Activated naive CD4-positive, alpha-beta T cell treated with anti-CD3 and anti-CD28 coated beads for 36 hours (primary cell): ENCODE data around the gene CRY1. TPM values are rescaled to one million over a fixed set of nuclear protein-coding genes. Genes with fewer than 3 reads are reported as not detected.
"Not testable (repeated sequence)": the region's sequence is repeated elsewhere in the genome, so short reads cannot be mapped to it uniquely, and the experiment has no call there.

ENCODE experiments used
- CTCF ChIA-PET: fragments of 350-600 bp; sonication (Branson Sonifier 250); formaldehyde crosslinking; loops from one replicate; lab custom pipeline; 2021; ENCODE audit warnings: antibody characterized with exemption; lab: Charles Lee
- DNase-seq: peaks from one replicate; pipeline ENCODE4 v3.0.0-alpha.2; 2020
- H3K27ac Mint-ChIP-seq: one replicate; pipeline ENCODE4 v1.8.0; 2021; ENCODE audit warnings: mild to moderate bottlenecking, mixed read lengths
- H3K27me3 Mint-ChIP-seq: one replicate; pipeline ENCODE4 v1.8.0; 2021; ENCODE audit warnings: low read depth, mixed read lengths
- H3K36me3 Mint-ChIP-seq: one replicate; pipeline ENCODE4 v1.8.0; 2021; ENCODE audit warnings: low read depth, mixed read lengths
- H3K4me1 Mint-ChIP-seq: one replicate; pipeline ENCODE4 v1.8.0; 2021; ENCODE audit warnings: low read depth, mixed read lengths
- H3K4me3 Mint-ChIP-seq: one replicate; pipeline ENCODE4 v1.8.0; 2021; ENCODE audit warnings: mild to moderate bottlenecking, moderate library complexity, mixed read lengths
- H3K9me3 Mint-ChIP-seq: one replicate; pipeline ENCODE4 v1.8.0; 2021; ENCODE audit warnings: mixed read lengths
- intact Hi-C: fragments of 100-400 bp; cut with micrococcal nuclease; formaldehyde crosslinking; loops from one replicate; pipeline ENCODE4 v1.15.1; 2023
- total RNA-seq, 2 experiments: library from RNA; stranded (reverse); gene quantifications; one replicate each; pipeline ENCODE4 v1.2.3, GENCODE V29; 2021

Gene CRY1
- total RNA-seq, 2 experiments from 2014 or later, result 15.2 to 17.5 TPM

- DNase-seq, CTCF ChIA-PET, H3K27ac Mint-ChIP-seq, H3K9me3 Mint-ChIP-seq, H3K27me3 Mint-ChIP-seq, H3K4me3 Mint-ChIP-seq, H3K36me3 Mint-ChIP-seq: not testable (repeated sequence)
- intact Hi-C loops, result loop anchor here (2.0 kb wide), 1 partner anchor 40 kb away; the partner anchor contains the start of gene MTERF2
- H3K4me1 Mint-ChIP-seq, result peaks cover 17% of the 10 kb centered on the region
Observed at GRCh38 chr12:107026356-107026755, 67.0 kb downstream of the CRY1 start.

- no peak overlapping the region for H3K4me3 Mint-ChIP-seq
- DNase-seq, result no peak
- intact Hi-C loops, result loop anchor here (2.0 kb wide), 1 partner anchor 39 kb away; the partner anchor contains the start of gene MTERF2
Observed at GRCh38 chr12:107025671-107026070, 67.7 kb downstream of the CRY1 start.

GRCh38 chr12:107019546-107019945, 73.8 kb downstream of the CRY1 start:
- no peaks in the 10 kb centered on the region for H3K27me3 Mint-ChIP-seq
- no peaks in the 10 kb centered on the region for H3K4me1 Mint-ChIP-seq
- no peak for DNase-seq
- CTCF ChIA-PET, result no interaction called here
- no peaks in the 10 kb centered on the region for H3K9me3 Mint-ChIP-seq
- intact Hi-C loops, result no loop called here
- no peak overlapping the region for H3K27ac Mint-ChIP-seq
- peaks cover 18% of the 10 kb centered on the region for H3K36me3 Mint-ChIP-seq
- H3K4me3 Mint-ChIP-seq, result no peak overlapping the region

More at GRCh38 chr12:107025671-107026070, 67.7 kb downstream of the CRY1 start:
- Mint-ChIP-seq H3K9me3 (no peaks in the 10 kb centered on the region), H3K36me3 (peaks cover 3% of the 10 kb centered on the region), H3K27me3 (no peaks in the 10 kb centered on the region), H3K27ac (no peak overlapping the region), H3K4me1 (peaks cover 16% of the 10 kb centered on the region)
- CTCF ChIA-PET, result interaction anchor here (1.4 kb wide), 1 partner anchor 10 kb away, joined by 4 read pairs; no protein-coding TSS in a partner anchor

GRCh38 chr12:107017042-107017441, 76.3 kb downstream of the CRY1 start:
- no peaks in the 10 kb centered on the region for H3K27me3 Mint-ChIP-seq
- H3K4me1 Mint-ChIP-seq, result no peaks in the 10 kb centered on the region
- H3K4me3 Mint-ChIP-seq, result no peak overlapping the region
- peaks cover 24% of the 10 kb centered on the region for H3K36me3 Mint-ChIP-seq
- CTCF ChIA-PET, result interaction anchor here (0.6 kb wide), 1 partner anchor 52 kb away, joined by 3 read pairs; no protein-coding TSS in a partner anchor
- no peak for DNase-seq
- intact Hi-C loops, result no loop called here
- no peak overlapping the region for H3K27ac Mint-ChIP-seq
- no peaks in the 10 kb centered on the region for H3K9me3 Mint-ChIP-seq

- Mint-ChIP-seq H3K27me3 (no peaks in the 10 kb centered on the region), H3K27ac (no peak overlapping the region), H3K9me3 (no peaks in the 10 kb centered on the region), H3K36me3 (peaks cover 15% of the 10 kb centered on the region), H3K4me3 (no peak overlapping the region), H3K4me1 (no peaks in the 10 kb centered on the region)
- no peak for DNase-seq
- CTCF ChIA-PET, result interaction anchor here (0.7 kb wide), 2 partner anchors 73 to 91 kb away, joined by 3 read pairs; no protein-coding TSS in a partner anchor
- intact Hi-C loops, result no loop called here
Observed at GRCh38 chr12:107014055-107014454, 79.3 kb downstream of the CRY1 start.

DNA sequence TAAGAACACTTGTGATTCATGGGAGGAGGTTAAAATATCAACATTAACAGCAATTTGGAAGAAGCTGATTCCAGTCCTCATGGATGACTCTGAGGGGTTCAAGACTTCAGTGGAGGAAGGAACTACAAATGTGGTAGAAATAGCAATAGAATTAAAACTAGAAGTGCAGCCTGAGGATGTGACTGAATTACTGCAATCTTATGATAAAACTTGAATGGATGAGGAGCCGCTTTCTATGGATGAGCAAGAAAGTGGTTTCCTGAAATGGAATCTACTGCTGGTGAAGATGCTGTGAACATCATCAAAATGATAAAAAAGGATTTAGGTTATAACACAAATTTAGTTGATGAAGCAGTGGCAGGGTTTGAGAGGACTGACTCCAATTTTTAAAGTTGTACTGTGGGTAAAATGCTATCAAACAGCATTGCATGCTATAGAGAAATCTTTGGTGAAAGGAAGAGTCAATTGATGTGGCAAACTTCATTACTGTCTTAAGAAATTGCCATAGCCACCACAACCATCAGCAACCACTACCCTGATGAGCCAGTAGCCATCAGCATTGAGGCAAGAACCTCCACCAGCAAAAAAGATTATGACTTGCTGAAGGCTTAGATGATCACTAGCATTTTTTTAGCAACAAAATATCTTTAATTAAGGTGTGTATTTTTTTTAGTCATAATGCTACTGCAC, 80.5 kb downstream of the CRY1 start:
- Mint-ChIP-seq H3K9me3 (no peaks in the 10 kb centered on the region), H3K36me3 (peaks cover 15% of the 10 kb centered on the region), H3K4me3 (no peak overlapping the region), H3K4me1 (no peaks in the 10 kb centered on the region), H3K27me3 (no peaks in the 10 kb centered on the region), H3K27ac (no peak overlapping the region)
- intact Hi-C loops, result no loop called here
- CTCF ChIA-PET, result no interaction called here
- no peak for DNase-seq

DNA sequence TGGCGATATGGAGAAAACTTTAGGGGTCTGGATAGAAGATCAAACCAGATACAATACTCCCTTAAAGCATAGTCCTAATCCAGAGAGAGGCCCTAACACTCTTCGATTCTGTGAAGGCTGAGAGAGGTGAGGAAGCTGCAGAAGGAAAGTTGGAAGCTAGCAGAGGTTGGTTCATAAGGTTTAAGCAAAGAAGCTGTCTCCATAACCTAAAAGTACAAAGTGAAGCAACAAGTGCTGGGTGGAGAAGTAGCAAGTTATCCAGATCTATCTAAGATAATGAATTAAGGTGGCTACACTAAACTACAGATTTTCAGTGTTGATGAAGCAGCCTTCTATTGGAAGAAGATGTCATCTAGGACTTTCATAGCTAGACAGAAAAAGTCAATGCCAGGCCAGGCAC, 81.8 kb downstream of the CRY1 start:
- no peak for DNase-seq
- Mint-ChIP-seq H3K9me3 (no peaks in the 10 kb centered on the region), H3K36me3 (peaks cover 7% of the 10 kb centered on the region), H3K4me3 (no peak overlapping the region), H3K27me3 (no peaks in the 10 kb centered on the region), H3K27ac (no peak overlapping the region), H3K4me1 (no peaks in the 10 kb centered on the region)
- CTCF ChIA-PET, result no interaction called here
- intact Hi-C loops, result no loop called here

DNA sequence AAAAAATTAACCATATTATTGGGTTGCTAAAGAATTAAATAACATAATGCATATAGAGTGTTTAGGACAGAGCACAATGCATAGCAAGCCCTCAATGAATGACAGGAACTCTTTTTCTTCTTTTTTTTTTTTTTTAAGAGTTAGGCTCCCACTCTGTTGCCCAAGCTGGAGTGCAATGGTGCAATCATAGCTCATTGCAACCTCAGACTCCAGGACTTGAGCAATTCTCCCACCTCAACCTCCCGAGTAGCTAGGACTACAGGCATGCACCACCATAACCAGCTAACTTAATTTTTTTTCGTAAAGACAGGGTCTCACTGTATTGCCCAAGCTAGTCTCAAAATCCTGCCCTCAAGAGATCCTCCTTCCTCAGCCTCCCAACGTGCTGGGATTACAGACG, 85.9 kb downstream of the CRY1 start:
- H3K27me3 Mint-ChIP-seq, result no peaks in the 10 kb centered on the region
- peaks cover 5% of the 10 kb centered on the region for H3K36me3 Mint-ChIP-seq
- intact Hi-C loops, result no loop called here
- H3K9me3 Mint-ChIP-seq, result no peaks in the 10 kb centered on the region
- no peak overlapping the region for H3K27ac Mint-ChIP-seq
- no peak overlapping the region for H3K4me3 Mint-ChIP-seq
- no peak for DNase-seq
- H3K4me1 Mint-ChIP-seq, result no peaks in the 10 kb centered on the region
- CTCF ChIA-PET, result interaction anchor here (0.7 kb wide), 1 partner anchor 148 kb away, joined by 3 read pairs; no protein-coding TSS in a partner anchor

GRCh38 chr12:107002665-107003064, 90.7 kb downstream of the CRY1 start:
- H3K36me3 Mint-ChIP-seq, result peaks cover 17% of the 10 kb centered on the region
- H3K4me1 Mint-ChIP-seq, CTCF ChIA-PET, H3K4me3 Mint-ChIP-seq, intact Hi-C loops, H3K9me3 Mint-ChIP-seq, H3K27ac Mint-ChIP-seq, DNase-seq, H3K27me3 Mint-ChIP-seq: not testable (repeated sequence)

GRCh38 chr12:106999446-106999845, 93.9 kb downstream of the CRY1 start:
- no peak overlapping the region for H3K4me3 Mint-ChIP-seq
- no peaks in the 10 kb centered on the region for H3K9me3 Mint-ChIP-seq
- H3K27me3 Mint-ChIP-seq, result no peaks in the 10 kb centered on the region
- DNase-seq, result no peak
- no peak overlapping the region for H3K27ac Mint-ChIP-seq
- intact Hi-C loops, result no loop called here
- H3K36me3 Mint-ChIP-seq, result peaks cover 36% of the 10 kb centered on the region
- no peaks in the 10 kb centered on the region for H3K4me1 Mint-ChIP-seq
- CTCF ChIA-PET, result no interaction called here

DNA sequence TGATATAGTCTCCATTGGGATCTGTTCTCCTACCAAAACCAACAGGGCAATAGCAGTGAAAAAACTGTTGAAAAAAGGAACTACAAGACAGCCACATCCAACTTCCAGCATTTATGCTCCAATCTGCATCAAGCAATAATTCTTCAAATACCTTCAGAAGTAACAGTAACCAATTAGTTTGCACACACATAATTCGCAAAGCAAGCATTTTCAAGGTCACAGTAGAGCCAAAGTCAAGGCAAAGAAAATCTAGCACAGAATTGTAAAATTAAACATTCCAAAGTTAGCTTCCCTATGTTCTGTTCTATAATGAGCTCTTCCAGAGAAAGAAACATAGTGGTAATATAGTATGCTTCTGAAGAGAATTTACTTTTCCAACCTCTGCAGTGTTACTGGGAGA, 95.4 kb downstream of the CRY1 start:
- peaks cover 36% of the 10 kb centered on the region for H3K36me3 Mint-ChIP-seq
- H3K9me3 Mint-ChIP-seq, result no peaks in the 10 kb centered on the region
- CTCF ChIA-PET, result interaction anchor here (0.7 to 0.8 kb wide), 2 partner anchors 10 to 14 kb away, joined by 3 read pairs; no protein-coding TSS in a partner anchor
- no peak overlapping the region for H3K4me3 Mint-ChIP-seq
- H3K27me3 Mint-ChIP-seq, result no peaks in the 10 kb centered on the region
- no peaks in the 10 kb centered on the region for H3K4me1 Mint-ChIP-seq
- intact Hi-C loops, result no loop called here
- no peak for DNase-seq
- no peak overlapping the region for H3K27ac Mint-ChIP-seq

DNA sequence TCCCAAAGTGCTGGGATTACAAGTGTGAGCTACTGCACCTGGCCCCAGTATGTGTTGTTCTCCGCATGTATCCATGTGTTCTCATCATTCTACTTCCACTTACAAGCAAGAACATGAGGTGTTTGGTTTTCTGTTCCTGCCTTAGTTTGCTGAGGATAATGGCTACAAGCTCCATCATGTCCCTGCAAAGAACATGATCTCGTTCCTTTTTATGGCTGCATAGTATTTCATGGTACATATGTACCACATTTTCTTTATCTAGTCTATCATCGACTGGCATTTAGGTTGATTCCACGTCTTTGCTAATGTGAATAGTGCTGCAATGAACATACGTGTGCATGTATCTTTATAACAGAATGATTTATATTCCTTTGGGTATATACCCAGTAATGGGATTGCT, 97.2 kb downstream of the CRY1 start:
- H3K9me3 Mint-ChIP-seq, H3K27ac Mint-ChIP-seq, DNase-seq, intact Hi-C loops, CTCF ChIA-PET, H3K4me1 Mint-ChIP-seq, H3K27me3 Mint-ChIP-seq, H3K4me3 Mint-ChIP-seq: not testable (repeated sequence)
- peaks cover 33% of the 10 kb centered on the region for H3K36me3 Mint-ChIP-seq
